22Rv1 (cell line): Measurements from ENCODE around the gene EHMT1.

Source experiments
- H3K27ac ChIP-seq: fragments of 450-650 bp; 2 replicates; pipeline ENCODE4 v1.5.1; 2017
- ZFX ChIP-seq: fragments of 450-650 bp; IDR thresholded peaks from 2 replicates; pipeline ENCODE4 v1.6.1; 2017; ENCODE audit warnings: antibody characterized with exemption, borderline replicate concordance
- TF ChIP-seq, protein P1 (sequence below): fragments of 450-650 bp; IDR thresholded peaks from 2 replicates; pipeline ENCODE4 v1.5.1; 2017; ENCODE audit warnings: mild to moderate bottlenecking

EHMT1 gene

DNA sequence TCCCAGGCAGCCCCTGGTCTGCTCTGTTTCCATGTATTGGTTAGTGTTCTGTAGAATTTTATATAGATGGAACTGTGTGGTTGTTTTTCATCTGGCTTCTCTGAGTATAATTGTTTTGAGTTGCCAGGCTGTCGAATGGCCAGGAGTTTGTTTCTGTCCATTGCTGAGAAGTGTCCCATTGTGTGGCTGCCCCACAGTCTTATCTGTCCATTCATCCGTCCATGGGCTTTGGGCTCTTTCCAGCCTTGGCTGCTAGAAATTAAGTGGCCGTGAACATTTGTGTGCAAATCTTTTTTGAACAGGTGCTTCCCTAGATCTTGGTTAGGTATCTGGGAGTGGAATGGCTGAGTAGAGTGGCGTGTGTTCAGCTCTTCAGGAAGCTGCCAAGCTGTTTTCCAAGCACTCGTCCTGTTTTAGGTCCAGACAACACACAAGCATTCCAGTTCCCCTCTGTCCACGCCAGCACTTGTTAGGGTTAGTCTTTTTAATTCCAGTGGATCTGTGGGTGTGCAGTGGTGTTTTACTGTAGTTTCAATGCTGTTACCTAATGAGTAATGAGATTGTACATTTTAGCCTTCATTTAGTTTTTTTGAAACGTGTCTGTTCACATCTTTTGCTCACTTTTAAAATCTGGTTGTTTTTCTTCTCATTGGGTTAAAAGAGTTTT is 136.6 kb downstream of the EHMT1 start:
- TF ChIP-seq, protein P1, sequence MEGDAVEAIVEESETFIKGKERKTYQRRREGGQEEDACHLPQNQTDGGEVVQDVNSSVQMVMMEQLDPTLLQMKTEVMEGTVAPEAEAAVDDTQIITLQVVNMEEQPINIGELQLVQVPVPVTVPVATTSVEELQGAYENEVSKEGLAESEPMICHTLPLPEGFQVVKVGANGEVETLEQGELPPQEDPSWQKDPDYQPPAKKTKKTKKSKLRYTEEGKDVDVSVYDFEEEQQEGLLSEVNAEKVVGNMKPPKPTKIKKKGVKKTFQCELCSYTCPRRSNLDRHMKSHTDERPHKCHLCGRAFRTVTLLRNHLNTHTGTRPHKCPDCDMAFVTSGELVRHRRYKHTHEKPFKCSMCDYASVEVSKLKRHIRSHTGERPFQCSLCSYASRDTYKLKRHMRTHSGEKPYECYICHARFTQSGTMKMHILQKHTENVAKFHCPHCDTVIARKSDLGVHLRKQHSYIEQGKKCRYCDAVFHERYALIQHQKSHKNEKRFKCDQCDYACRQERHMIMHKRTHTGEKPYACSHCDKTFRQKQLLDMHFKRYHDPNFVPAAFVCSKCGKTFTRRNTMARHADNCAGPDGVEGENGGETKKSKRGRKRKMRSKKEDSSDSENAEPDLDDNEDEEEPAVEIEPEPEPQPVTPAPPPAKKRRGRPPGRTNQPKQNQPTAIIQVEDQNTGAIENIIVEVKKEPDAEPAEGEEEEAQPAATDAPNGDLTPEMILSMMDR, result no peak
- no peak for TF ChIP-seq ZFX
- no peak overlapping the region for H3K27ac ChIP-seq

DNA sequence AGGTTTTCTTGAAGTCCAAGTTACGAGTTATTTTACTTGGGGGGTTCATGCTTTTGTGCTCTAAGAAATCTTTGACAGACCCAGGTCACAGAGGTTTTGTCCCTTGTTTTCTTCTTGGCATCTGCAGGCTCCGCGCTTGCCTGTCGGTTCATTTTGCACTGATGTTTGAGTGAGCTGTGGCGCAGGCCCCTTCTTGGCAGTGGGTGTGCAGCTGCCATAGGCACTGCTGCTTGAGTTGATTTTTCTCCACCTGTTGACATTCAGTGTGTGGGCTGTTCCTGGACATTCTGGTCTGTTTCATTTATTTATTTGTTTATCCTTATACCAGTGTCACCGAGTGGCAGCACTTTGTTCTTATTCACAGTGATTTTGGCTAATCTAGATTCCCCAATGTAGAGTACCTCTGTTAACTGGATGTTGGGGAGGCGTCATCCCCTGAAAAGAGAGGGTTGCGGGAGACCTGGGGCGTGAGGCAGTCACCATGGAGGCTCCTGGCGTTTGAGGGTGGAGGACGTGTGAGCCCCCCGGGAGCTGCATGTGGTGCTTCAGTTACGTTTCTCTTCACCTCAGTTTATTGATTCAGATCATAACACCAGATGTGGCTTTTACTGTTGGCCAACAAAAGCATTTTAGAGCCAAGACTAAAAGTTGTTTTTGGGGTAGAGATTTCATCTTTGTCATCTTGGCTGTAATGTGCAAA is 137.4 kb downstream of the EHMT1 start:
- TF ChIP-seq, protein P1, result no peak
- TF ChIP-seq ZFX, result no peak
- H3K27ac ChIP-seq, result no peak overlapping the region

DNA sequence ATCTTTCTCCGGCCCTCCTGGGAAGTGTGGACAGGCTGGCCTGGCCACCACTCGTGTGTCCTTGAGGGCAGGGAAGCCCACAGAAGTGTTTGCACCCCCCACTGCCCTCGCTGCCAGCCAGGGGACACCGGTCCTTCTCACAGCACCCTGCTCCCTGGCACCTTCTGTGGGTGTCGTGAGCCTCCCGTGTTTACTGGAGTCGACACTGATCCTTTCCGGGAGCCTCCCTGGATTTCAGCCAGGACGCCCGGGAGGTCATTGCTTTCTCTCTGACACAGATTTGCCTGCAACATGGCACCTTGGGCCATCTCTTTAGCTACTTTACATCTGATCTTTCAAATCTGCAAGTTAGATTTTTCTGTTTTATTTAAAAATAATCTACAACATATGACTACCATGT is 138.3 kb downstream of the EHMT1 start:
- no peak overlapping the region for H3K27ac ChIP-seq
- TF ChIP-seq, protein P1, result no peak
- TF ChIP-seq ZFX, result no peak

DNA sequence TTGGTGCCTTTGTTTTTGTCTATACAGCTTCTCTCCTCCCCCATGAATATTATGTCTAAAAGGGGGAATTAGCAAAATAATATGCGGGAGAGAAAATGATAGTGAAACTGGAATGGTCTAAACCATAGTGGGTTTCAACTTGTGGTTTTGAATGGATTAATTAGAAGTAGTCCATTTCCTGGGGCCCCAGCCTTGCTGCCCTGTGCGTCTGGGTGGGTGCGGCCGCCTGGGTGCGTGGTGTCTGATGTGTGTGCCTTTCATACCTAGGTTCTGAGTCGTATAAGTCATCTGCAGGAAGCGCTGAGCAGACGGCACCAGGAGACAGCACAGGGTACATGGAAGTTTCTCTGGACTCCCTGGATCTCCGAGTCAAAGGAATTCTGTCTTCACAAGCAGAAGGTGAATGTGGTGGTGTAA is 138.8 kb downstream of the EHMT1 start:
- no peak overlapping the region for H3K27ac ChIP-seq
- TF ChIP-seq, protein P1, result no peak
- no peak for TF ChIP-seq ZFX

DNA sequence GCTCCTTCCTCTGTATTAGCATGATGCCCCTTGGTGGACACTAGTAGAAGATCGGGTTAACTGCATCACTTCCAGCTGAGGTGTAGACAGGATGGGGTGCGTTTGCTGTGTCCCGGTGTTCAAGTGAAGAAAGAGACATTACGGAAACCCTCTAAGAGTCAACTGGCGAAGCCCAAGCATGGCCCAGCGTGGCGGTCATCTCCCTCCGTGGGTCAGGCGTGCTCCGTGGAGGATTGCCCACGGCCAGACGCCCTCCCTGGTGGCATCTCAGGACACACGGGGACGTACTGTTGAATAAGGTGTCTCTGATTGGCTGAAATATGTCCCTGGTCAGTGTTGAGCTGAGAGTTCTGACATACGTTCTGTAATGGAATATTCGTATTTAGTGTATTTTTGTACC is 139.3 kb downstream of the EHMT1 start:
- no peak for TF ChIP-seq ZFX
- TF ChIP-seq, protein P1, result no peak

DNA sequence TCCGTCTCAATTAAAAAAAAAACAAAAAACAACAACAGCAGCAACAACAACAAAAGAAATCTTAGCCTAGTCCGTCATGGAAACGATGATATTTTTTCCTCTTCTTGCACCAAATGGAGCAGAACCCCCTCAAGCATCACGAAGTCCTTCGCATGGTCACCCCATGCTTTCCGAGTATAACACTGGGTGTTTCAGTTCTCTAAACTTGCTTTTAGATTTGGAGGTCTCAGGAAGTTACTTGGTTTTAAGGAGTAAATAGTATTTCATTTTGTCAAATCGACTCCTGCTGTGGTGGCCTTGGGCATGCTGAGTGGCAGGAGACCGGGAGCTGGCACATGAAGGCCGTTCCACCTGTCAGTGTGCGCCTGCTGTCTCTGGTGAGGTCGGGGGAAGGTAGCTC is 140.3 kb downstream of the EHMT1 start:
- TF ChIP-seq ZFX, result no peak
- TF ChIP-seq, protein P1, result no peak
- no peak overlapping the region for H3K27ac ChIP-seq

More for the DNA sequence above, 139.3 kb downstream of the EHMT1 start:
- H3K27ac ChIP-seq, result no peak overlapping the region

DNA sequence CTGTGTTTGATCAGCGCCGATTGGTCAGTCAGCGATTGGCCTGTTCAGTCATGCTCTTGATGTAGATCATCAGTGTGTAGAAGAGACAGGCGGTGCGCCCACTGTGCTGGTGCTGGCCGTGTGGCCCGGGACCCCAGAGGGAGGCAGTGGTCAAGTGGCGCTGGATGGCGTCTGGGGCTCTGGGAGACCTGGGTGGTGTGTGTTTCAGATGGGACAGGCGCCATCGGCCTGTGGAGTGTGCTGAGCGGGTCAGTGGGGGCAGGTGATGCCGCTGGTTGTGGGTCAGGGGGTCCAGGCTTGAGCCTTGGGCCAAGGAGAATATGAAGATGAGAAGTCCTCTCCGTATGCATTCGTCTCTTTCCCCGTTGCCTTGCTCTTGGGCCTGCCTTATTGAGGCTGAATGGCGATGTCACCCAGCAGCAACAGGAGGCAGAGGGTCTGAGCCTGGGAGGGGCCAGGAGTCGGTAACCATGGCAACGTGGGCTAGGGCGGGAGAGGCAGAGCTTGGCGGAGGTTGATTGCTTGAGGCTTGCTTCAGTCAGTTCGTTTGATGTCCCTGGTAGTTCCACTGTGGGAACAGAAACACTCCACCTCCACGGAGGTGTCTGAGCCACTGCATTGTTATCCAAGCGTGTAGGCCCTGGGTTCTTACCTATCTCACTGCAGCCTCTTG is 141.0 kb downstream of the EHMT1 start:
- H3K27ac ChIP-seq, result no peak overlapping the region

More for the DNA sequence above, 141.0 kb downstream of the EHMT1 start:
- TF ChIP-seq, protein P1, result no peak
- TF ChIP-seq ZFX, result no peak
